ENCODE results near the gene ANKRD42. TPM values are rescaled to one million over a fixed set of nuclear protein-coding genes. Genes with fewer than 3 reads are reported as not detected.

The ANKRD42 gene
- total and polyA plus RNA-seq, 2 of the 8 experiments (the other 6 are each of a cell fraction or from before 2014, with no cell fraction given): 2.0 to 5.5 TPM

DNA sequence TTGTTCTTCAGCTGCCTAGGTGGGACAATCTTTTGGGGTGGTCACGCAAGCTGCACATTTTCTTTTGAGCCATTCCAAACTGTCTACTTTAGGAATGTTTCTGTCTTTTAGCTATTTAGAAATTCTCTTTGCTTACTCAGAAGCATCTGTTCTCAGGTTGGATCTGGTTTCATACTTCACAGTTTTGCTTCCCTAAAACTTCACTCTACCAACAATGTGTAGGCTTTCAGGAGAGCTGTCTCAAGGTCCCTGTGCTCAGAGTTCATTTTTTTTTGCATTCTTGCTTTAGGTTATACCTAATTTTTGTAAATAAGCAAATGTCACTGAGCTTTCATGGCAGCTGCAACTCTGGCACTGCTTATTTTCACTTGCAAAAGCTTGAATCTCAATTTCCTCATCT lies 55.9 kb downstream of the ANKRD42 start:
- Histone ChIP-seq H3K14ac (ENCODE audit: insufficient read length) (no peak overlapping the region), H4K8ac (ENCODE audit: extremely low read depth, insufficient read depth, low read length) (no peak overlapping the region), H3K9ac (replicated peaks in 1 of 4; ENCODE audit: extremely low read depth in 1 of 4, low read depth in 3 of 4, low read length in 3 of 4) (no peak overlapping the region), H3K23ac (ENCODE audit: insufficient read length) (no peak overlapping the region), H2BK5ac (ENCODE audit: low read depth, low read length) (no peak overlapping the region), H2BK15ac (ENCODE audit: low read length) (no peak overlapping the region), H3K23me2 (ENCODE audit: low read depth, low read length) (no peaks in the 10 kb centered on the region; the same call in 1 of the 2 replicates), H3K18ac (ENCODE audit: extremely low read depth, low read length) (no peak overlapping the region), H3K79me2 (ENCODE audit: control insufficient read depth in 1 of 2, insufficient read depth in 2 of 2, low read length in 2 of 2) (no peaks in the 10 kb centered on the region), H3K27me3 (replicated peaks in 1 of 4; ENCODE audit: control insufficient read depth in 3 of 4, extremely low read depth in 1 of 4, insufficient read depth in 3 of 4, low read length in 3 of 4) (no peaks in the 10 kb centered on the region), H2AK5ac (ENCODE audit: low read depth, low read length) (no peak overlapping the region), H3K4me3 (ENCODE audit: extremely low read depth in 1 of 4, insufficient read depth in 2 of 4, low read depth in 3 of 4, low read length in 4 of 4) (no peak overlapping the region), H3K4me1 (replicated peaks in 1 of 4; ENCODE audit: control insufficient read depth in 3 of 4, insufficient read depth in 4 of 4, low read length in 3 of 4) (no peaks in the 10 kb centered on the region), H2BK120ac (replicated peaks; ENCODE audit: low read depth, low read length) (no peak overlapping the region), H2BK20ac (ENCODE audit: low read length) (no peak overlapping the region), H4K5ac (ENCODE audit: insufficient read length, low read depth, low read length) (no peak overlapping the region), H3K4me2 (ENCODE audit: insufficient read depth in 1 of 2, low read depth in 2 of 2, low read length in 2 of 2) (no peak overlapping the region), H3K36me3 (ENCODE audit: control insufficient read depth in 2 of 4, insufficient read depth in 4 of 4, low read length in 3 of 4) (no peaks in the 10 kb centered on the region), H4K20me1 (replicated peaks in 1 of 2; ENCODE audit: control insufficient read depth in 1 of 2, insufficient read depth in 2 of 2, low read length in 2 of 2) (peaks cover 0 to 2% of the 10 kb centered on the region in 2 experiments), H2BK12ac (ENCODE audit: low read depth, low read length) (no peak overlapping the region), H3K4ac (replicated peaks; ENCODE audit: insufficient read length, low read depth, low read length) (no peak overlapping the region), H3K27ac (ENCODE audit: low read depth, low read length) (no peak overlapping the region), H3K79me1 (ENCODE audit: low read depth, low read length) (no peaks in the 10 kb centered on the region), H4K91ac (replicated peaks; ENCODE audit: insufficient read length, low read length) (no peak overlapping the region), H3K56ac (replicated peaks; ENCODE audit: insufficient read length, low read depth, low read length) (no peak overlapping the region), H3K9me3 (ENCODE audit: insufficient read depth in 2 of 2, low read depth in 1 of 2, low read length in 1 of 2) (no peaks in the 10 kb centered on the region), H2AFZ (ENCODE audit: low read length) (no peak overlapping the region)
- 92% methylated on average over 1 of the region's 1 CpG; no CpG with 5 or more reads in 1 of the 2 experiments for WGBS, 2 experiments (ENCODE audit: extremely low coverage in 1 of 2, insufficient coverage in 1 of 2, insufficient read length in 1 of 2, insufficient replicate concordance in 2 of 2, low coverage in 1 of 2, low lambda C conversion rate in 2 of 2, missing lambda C conversion rate in 1 of 2)
- DNase-seq (ENCODE audit: low read depth in 1 of 2, low spot score in 2 of 2) (no peak), FAIRE-seq (no peak)
- TF ChIP-seq JUN (IDR thresholded peaks at IDR 0.05; ENCODE audit: low read depth, low read length): no peak
- TF ChIP-seq, protein P1, sequence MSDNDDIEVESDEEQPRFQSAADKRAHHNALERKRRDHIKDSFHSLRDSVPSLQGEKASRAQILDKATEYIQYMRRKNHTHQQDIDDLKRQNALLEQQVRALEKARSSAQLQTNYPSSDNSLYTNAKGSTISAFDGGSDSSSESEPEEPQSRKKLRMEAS (IDR thresholded peaks at IDR 0.05): no peak
- no peak for TF ChIP-seq HDAC2 (IDR thresholded peaks at IDR 0.05; ENCODE audit: borderline replicate concordance in 1 of 2, low read depth in 2 of 2, low read length in 2 of 2)
- TF ChIP-seq CEBPB (IDR thresholded peaks at IDR 0.05; ENCODE audit: low read depth, low read length): no peak
- no peak for TF ChIP-seq TEAD4 (IDR thresholded peaks at IDR 0.05; ENCODE audit: low read depth, low read length)
- TF ChIP-seq NANOG (IDR thresholded peaks at IDR 0.05; ENCODE audit: insufficient read depth, low read depth, low read length, poor library complexity, severe bottlenecking): no peak
- TF ChIP-seq MAFK (IDR thresholded peaks at IDR 0.05; ENCODE audit: low read depth, low read length): no peak
- TF ChIP-seq POLR2AphosphoS5 (IDR thresholded peaks at IDR 0.05; ENCODE audit: low read depth, low read length): no peak
- TF ChIP-seq CTBP2 (IDR thresholded peaks at IDR 0.05; ENCODE audit: borderline replicate concordance, insufficient read depth, insufficient read length, low read length): no peak
- TF ChIP-seq SIN3A (conservative IDR thresholded peaks at IDR 0.05 in 1 of 2, IDR thresholded peaks at IDR 0.05 in 1 of 2; ENCODE audit: low read depth in 1 of 2, low read length in 2 of 2): no peak
- no peak for TF ChIP-seq BACH1 (IDR thresholded peaks at IDR 0.05; ENCODE audit: low read length)
- no peak for TF ChIP-seq KDM1A (IDR thresholded peaks at IDR 0.05; ENCODE audit: borderline replicate concordance, low read length)
- no peak for TF ChIP-seq JUND (IDR thresholded peaks at IDR 0.05; ENCODE audit: low read length)
- TF ChIP-seq RAD21 (IDR thresholded peaks at IDR 0.05 in 1 of 2, conservative IDR thresholded peaks at IDR 0.05 in 1 of 2; ENCODE audit: low read depth in 2 of 2, low read length in 2 of 2): no peak
- ChIA-PET POLR2A (ENCODE audit: partially characterized antibody) (no interaction called here), CTCF (ENCODE audit: partially characterized antibody) (interaction anchor here (0.7 to 4.6 kb wide), 51 partner anchors 8 to 575 kb away, joined by 3 to 69 read pairs (median 4); no protein-coding TSS in a partner anchor)

All from H1 (cell line).